Endothelial cell of umbilical vein (primary cell): ENCODE results near the gene TBC1D10A. TPM values are rescaled to one million over a fixed set of nuclear protein-coding genes. Genes with fewer than 3 reads are reported as not detected.

ENCODE experiments used
- BruUV-seq: library from RNA; stranded (reverse); fragments of 400-500 nt; replicated peaks from 2 replicates; lab custom pipeline; 2021; lab: Mats Ljungman, UMichigan
- CTCF ChIA-PET: fragments of 300-600, 350-600 bp; sonication (Branson Sonifier 250); formaldehyde crosslinking; loops from one replicate; lab custom pipeline; 2021; ENCODE audit warnings: antibody characterized with exemption, inconsistent platforms; lab: Charles Lee
- POLR2A ChIA-PET: fragments of 300-600, 350-600 bp; sonication (Branson Sonifier 250); formaldehyde crosslinking; loops from one replicate; lab custom pipeline; 2021; ENCODE audit warnings: antibody characterized with exemption, inconsistent platforms; lab: Charles Lee
- DNase-seq: peaks from one replicate; pipeline ENCODE4 v3.0.0-alpha.2; 2011; ENCODE audit warnings: low read depth, low spot score
- FAIRE-seq: peaks from 2 replicates; lab custom pipeline; 2011; peaks lifted over from hg19 to GRCh38; lab: Jason Lieb, UNC
- H2AFZ ChIP-seq: 2 replicates; pipeline ENCODE4 v1.6.0; 2012; ENCODE audit warnings: low read depth, low read length, control low read depth, inconsistent platforms
- H3K27ac ChIP-seq: 2 replicates; pipeline ENCODE4 v1.5.1; 2011; ENCODE audit warnings: low read depth, mild to moderate bottlenecking, control low read depth, low read length, moderate library complexity; ENCODE audit not compliant: insufficient read depth
- H3K27me3 ChIP-seq, 2 experiments: 2 replicates each; pipeline versions ENCODE4 v1.6.0 to v1.6.1; 2011; ENCODE audit warnings: low read length in 2 of 2, mixed read lengths in 1 of 2; ENCODE audit not compliant: control insufficient read depth in 2 of 2, insufficient read depth in 2 of 2
- H3K36me3 ChIP-seq, 2 experiments: 2 replicates in 1 of 2; 3 replicates in 1 of 2; pipeline ENCODE4 v1.5.1; 2011; ENCODE audit warnings: low read length in 2 of 2, mild to moderate bottlenecking in 1 of 2, moderate library complexity in 1 of 2; ENCODE audit not compliant: control insufficient read depth in 2 of 2, insufficient read depth in 2 of 2; ENCODE audit errors: extremely low read depth in 1 of 2
- H3K4me1 ChIP-seq: 3 replicates; pipeline ENCODE4 v1.5.1; 2011; ENCODE audit warnings: mild to moderate bottlenecking, low read length; ENCODE audit not compliant: control insufficient read depth, insufficient read depth; ENCODE audit errors: extremely low read depth
- H3K4me2 ChIP-seq: 2 replicates; pipeline ENCODE4 v1.6.1; 2011; ENCODE audit warnings: low read length, control low read depth, mixed read lengths; ENCODE audit not compliant: insufficient read depth
- H3K4me3 ChIP-seq, 3 experiments: fragments of 200-600 bp in 1 of 3; sonication (generic), shearing (Covaris generic) in 1 of 3; replicated peaks in 1 of 3; 2 replicates each; pipeline ENCODE4 v1.5.1; 2011 to 2016; ENCODE audit warnings: control low read depth in 3 of 3, low read length in 3 of 3, mild to moderate bottlenecking in 2 of 3, inconsistent platforms in 1 of 3, low read depth in 1 of 3, moderate library complexity in 1 of 3; ENCODE audit not compliant: insufficient read depth in 1 of 3
- H3K79me2 ChIP-seq: 2 replicates; pipeline ENCODE4 v1.6.0; 2012; ENCODE audit warnings: low read length, inconsistent platforms; ENCODE audit not compliant: control insufficient read depth, insufficient read depth
- H3K9ac ChIP-seq: replicated peaks from 2 replicates; pipeline ENCODE3; 2011; ENCODE audit warnings: low read length, control low read depth; ENCODE audit not compliant: insufficient read depth; ENCODE audit errors: extremely low read depth
- H3K9me1 ChIP-seq: replicated peaks from 3 replicates; pipeline ENCODE4 v1.6.0; 2011; ENCODE audit warnings: mild to moderate bottlenecking, low read length; ENCODE audit not compliant: control insufficient read depth, insufficient read depth; ENCODE audit errors: extremely low read depth
- H3K9me3 ChIP-seq: replicated peaks from 2 replicates; pipeline ENCODE4 v1.5.1; 2012; ENCODE audit warnings: low read length, inconsistent platforms; ENCODE audit not compliant: control insufficient read depth, insufficient read depth
- H4K20me1 ChIP-seq: replicated peaks from 2 replicates; pipeline ENCODE3; 2011; ENCODE audit warnings: mild to moderate bottlenecking, low read length; ENCODE audit not compliant: control insufficient read depth, insufficient read depth; ENCODE audit errors: extremely low read depth
- EZH2 ChIP-seq: IDR thresholded peaks from 2 replicates; pipeline ENCODE4 v1.6.1; 2012; ENCODE audit warnings: borderline replicate concordance, low read depth, mild to moderate bottlenecking, moderate library complexity, low read length, inconsistent platforms; ENCODE audit not compliant: severe bottlenecking
- FOS ChIP-seq: IDR thresholded peaks from 2 replicates; pipeline ENCODE4 v1.6.1; 2011; ENCODE audit warnings: mild to moderate bottlenecking, low read length, moderate library complexity, borderline replicate concordance; ENCODE audit not compliant: insufficient read depth
- GATA2 ChIP-seq: IDR thresholded peaks from 2 replicates; pipeline ENCODE4 v1.7.0; 2011; ENCODE audit warnings: low read depth, mild to moderate bottlenecking, moderate library complexity, mixed read lengths, low read length; ENCODE audit not compliant: insufficient read length, insufficient read depth
- JUN ChIP-seq: IDR thresholded peaks from 2 replicates; pipeline ENCODE4 v1.6.1; 2011; ENCODE audit warnings: borderline replicate concordance, low read depth; ENCODE audit not compliant: insufficient read length, insufficient read depth
- MYC ChIP-seq: IDR thresholded peaks from one replicate; pipeline ENCODE4 v1.6.1; 2011; ENCODE audit warnings: mild to moderate bottlenecking, low read depth, low read length
- POLR2A ChIP-seq: IDR thresholded peaks from 2 replicates; pipeline ENCODE4 v1.6.1; 2012; ENCODE audit warnings: low read depth, mild to moderate bottlenecking, control low read depth, low read length
- POLR2AphosphoS5 ChIP-seq: IDR thresholded peaks from 2 replicates; pipeline ENCODE4 v1.6.1; 2012; ENCODE audit warnings: low read depth, mild to moderate bottlenecking, control low read depth, low read length, moderate library complexity; ENCODE audit not compliant: insufficient read depth
- dilution Hi-C: fragments of 300-500 bp; cut with MboI; formaldehyde crosslinking; loops from one replicate; pipeline ENCODE4 v1.15.0; 2019; ENCODE audit warnings: low sequenced_read_pairs; ENCODE audit not compliant: extremely low pct_ligation_motif_present
- intact Hi-C: fragments of 100-400 bp; cut with micrococcal nuclease; formaldehyde crosslinking; loops from one replicate; pipeline ENCODE4 v1.10.0; 2022
- polyA plus RNA-seq, 4 experiments: library from polyadenylated mRNA; depleted of rRNA in 3 of 4; stranded (reverse) in 3 of 4; unstranded in 1 of 4; fragments of >200 nt; gene quantifications; 2 replicates each; pipeline versions ENCODE4 v1.2.1 to v1.2.3, GENCODE V29; 2011 to 2012; ENCODE audit warnings: missing spikeins in 1 of 4
- total RNA-seq: library from RNA; stranded (reverse); gene quantifications from 2 replicates; pipeline ENCODE4 v1.2.3, GENCODE V29; 2021
- TF ChIP-seq, protein P1 (sequence below), 2 donors: IDR thresholded peaks; 1 replicate in 1 of 2; 2 replicates in 1 of 2; pipeline ENCODE4 v1.5.1; 2011; ENCODE audit warnings: low read length in 2 of 2, mild to moderate bottlenecking in 2 of 2, moderate library complexity in 2 of 2, control low read depth in 1 of 2, inconsistent platforms in 1 of 2, low read depth in 1 of 2; ENCODE audit not compliant: insufficient read depth in 1 of 2; ENCODE audit errors: extremely low read depth in 1 of 2
- TF ChIP-seq, protein P2 (sequence below): IDR thresholded peaks from 2 replicates; pipeline ENCODE4 v1.6.1; 2011; ENCODE audit not compliant: insufficient read depth, insufficient read length

Gene TBC1D10A
- total and polyA plus RNA-seq, 2 donors (not counting 3 experiments of a cell fraction or from before 2014, with no cell fraction given): 10.0 to 11.9 TPM

DNA sequence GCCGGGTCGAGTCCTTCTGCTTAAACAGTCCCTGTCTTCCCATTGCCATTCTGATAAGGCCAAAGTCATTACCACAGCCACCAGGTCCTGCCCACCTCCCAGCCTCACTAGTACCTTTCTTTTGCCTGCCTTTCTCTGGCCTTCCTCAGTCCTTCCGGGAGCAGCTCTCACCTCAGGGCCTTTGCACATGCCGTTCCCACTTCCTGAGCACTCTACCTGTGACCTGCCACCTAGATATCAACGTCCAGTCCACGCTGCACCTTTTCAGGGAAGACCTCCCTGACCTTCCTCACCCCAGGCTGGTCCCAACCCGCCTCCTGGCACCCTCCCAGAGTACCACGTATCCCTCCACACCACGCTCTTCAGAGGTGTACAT is 52.3 kb downstream of the TBC1D10A start:
- H3K36me3 ChIP-seq: no peaks in the 10 kb centered on the region
- intact Hi-C loops (no loop called here), dilution Hi-C loops (no loop called here)
- H2AFZ ChIP-seq: no peak overlapping the region
- H3K79me2 ChIP-seq: no peaks in the 10 kb centered on the region
- H3K4me2 ChIP-seq: no peak overlapping the region
- POLR2A ChIA-PET: no interaction called here
- TF ChIP-seq, protein P1, sequence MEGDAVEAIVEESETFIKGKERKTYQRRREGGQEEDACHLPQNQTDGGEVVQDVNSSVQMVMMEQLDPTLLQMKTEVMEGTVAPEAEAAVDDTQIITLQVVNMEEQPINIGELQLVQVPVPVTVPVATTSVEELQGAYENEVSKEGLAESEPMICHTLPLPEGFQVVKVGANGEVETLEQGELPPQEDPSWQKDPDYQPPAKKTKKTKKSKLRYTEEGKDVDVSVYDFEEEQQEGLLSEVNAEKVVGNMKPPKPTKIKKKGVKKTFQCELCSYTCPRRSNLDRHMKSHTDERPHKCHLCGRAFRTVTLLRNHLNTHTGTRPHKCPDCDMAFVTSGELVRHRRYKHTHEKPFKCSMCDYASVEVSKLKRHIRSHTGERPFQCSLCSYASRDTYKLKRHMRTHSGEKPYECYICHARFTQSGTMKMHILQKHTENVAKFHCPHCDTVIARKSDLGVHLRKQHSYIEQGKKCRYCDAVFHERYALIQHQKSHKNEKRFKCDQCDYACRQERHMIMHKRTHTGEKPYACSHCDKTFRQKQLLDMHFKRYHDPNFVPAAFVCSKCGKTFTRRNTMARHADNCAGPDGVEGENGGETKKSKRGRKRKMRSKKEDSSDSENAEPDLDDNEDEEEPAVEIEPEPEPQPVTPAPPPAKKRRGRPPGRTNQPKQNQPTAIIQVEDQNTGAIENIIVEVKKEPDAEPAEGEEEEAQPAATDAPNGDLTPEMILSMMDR (IDR thresholded peaks at IDR 0.05; ENCODE audit: extremely low read depth in 1 of 2, insufficient read depth in 1 of 2, low read depth in 1 of 2, low read length in 2 of 2): no peak
- TF ChIP-seq POLR2AphosphoS5: no peak
- no peak for TF ChIP-seq JUN
- TF ChIP-seq EZH2: no peak
- no peak for TF ChIP-seq FOS
- TF ChIP-seq MYC: no peak
- TF ChIP-seq, protein P2, sequence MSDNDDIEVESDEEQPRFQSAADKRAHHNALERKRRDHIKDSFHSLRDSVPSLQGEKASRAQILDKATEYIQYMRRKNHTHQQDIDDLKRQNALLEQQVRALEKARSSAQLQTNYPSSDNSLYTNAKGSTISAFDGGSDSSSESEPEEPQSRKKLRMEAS: no peak
- no peak for TF ChIP-seq POLR2A
- TF ChIP-seq GATA2: no peak
- CTCF ChIA-PET: no interaction called here
- no peaks in the 10 kb centered on the region for H3K9me1 ChIP-seq
- H3K9me3 ChIP-seq: no peaks in the 10 kb centered on the region
- H3K4me1 ChIP-seq: peaks cover 16% of the 10 kb centered on the region
- FAIRE-seq (no peak), DNase-seq (no peak)
- no peaks in the 10 kb centered on the region for H4K20me1 ChIP-seq
- no peak overlapping the region for H3K4me3 ChIP-seq
- no peaks in the 10 kb centered on the region for H3K27me3 ChIP-seq
- no peak overlapping the region for H3K9ac ChIP-seq
- no TSS peak for BruUV-seq
- H3K27ac ChIP-seq: no peak overlapping the region
